ENCODE measurements around the gene NELFA.

The NELFA gene

DNA sequence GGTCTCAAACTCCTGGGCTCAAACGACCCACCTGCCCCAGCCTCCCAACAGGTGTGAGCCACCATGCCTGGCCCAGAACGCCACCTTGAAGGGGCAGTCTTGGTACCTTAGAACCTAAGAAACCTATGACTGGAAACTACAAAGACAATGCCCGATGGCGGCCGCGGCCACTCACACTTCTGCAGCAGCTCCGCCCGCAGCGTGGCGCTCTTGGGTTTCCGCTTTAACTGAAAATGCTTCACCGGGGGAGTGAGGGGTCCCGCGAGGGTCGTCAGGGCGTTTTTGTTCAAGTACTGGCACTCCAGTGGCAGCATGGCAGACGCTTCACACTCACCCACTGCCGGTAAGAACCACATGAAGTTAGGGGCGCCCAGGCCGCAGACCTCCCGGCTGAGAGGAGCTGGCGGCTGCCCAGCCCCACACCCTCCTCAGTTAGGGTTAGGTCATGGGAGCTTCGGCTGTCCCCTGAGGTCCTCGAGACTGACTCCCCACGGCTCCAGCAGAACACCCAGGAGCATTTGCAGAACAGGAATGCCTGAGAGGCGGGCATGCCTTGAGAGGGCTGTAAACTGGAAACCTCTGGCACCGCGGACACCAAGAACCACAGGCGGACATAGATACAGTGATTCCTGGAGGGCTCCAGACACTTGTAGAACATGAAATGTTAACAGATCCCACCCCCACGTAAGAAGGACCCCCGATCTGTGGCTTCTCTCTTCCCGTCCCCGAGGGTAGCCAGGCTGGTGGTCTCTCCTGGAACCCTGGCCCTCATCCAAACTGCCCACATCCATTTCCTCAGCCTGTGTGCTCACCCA is 19.0 kb downstream of the NELFA start:
- in situ Hi-C loops (cut with HindIII; ENCODE audit: low pct_ligation_motif_present, low sequenced_read_pairs) = no loop called here
- peaks cover 26% of the 10 kb centered on the region for H3K36me3 ChIP-seq (replicated peaks)

DNA sequence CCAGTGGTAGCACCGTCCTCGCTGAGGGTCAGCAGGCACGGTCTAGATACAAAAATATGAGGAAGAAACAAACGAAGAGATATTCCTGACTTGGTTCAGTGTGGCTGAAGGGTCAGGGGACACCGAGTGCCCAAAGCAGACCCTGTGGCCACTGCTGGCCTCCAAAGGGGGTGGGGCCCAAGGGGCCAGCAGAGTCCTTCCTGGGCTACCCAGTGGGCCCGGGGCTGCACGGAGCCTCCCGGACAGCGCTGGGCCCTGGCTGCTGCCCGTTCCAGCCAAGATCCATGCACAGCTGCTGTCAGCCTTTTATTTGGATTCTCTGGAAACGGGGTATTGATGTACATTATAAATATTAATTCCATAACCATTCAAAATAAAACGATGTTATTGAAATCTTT is 20.4 kb downstream of the NELFA start:
- no peak overlapping the region for H3K27ac ChIP-seq
- TF ChIP-seq, protein P1, sequence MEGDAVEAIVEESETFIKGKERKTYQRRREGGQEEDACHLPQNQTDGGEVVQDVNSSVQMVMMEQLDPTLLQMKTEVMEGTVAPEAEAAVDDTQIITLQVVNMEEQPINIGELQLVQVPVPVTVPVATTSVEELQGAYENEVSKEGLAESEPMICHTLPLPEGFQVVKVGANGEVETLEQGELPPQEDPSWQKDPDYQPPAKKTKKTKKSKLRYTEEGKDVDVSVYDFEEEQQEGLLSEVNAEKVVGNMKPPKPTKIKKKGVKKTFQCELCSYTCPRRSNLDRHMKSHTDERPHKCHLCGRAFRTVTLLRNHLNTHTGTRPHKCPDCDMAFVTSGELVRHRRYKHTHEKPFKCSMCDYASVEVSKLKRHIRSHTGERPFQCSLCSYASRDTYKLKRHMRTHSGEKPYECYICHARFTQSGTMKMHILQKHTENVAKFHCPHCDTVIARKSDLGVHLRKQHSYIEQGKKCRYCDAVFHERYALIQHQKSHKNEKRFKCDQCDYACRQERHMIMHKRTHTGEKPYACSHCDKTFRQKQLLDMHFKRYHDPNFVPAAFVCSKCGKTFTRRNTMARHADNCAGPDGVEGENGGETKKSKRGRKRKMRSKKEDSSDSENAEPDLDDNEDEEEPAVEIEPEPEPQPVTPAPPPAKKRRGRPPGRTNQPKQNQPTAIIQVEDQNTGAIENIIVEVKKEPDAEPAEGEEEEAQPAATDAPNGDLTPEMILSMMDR (IDR thresholded peaks at IDR 0.05; ENCODE audit: low read depth, low read length, missing control alignments) = no peak
- DNase-seq = no peak

More for the DNA sequence above, 19.0 kb downstream of the NELFA start:
- Histone ChIP-seq H3K27me3 (replicated peaks) (no peaks in the 10 kb centered on the region), H3K4me3 (ENCODE audit: low read depth, low read length) (no peak overlapping the region), H3K27ac (no peak overlapping the region)
- TF ChIP-seq, protein P1 (IDR thresholded peaks at IDR 0.05; ENCODE audit: low read depth, low read length, missing control alignments) = no peak
- DNase-seq = no peak

DNA sequence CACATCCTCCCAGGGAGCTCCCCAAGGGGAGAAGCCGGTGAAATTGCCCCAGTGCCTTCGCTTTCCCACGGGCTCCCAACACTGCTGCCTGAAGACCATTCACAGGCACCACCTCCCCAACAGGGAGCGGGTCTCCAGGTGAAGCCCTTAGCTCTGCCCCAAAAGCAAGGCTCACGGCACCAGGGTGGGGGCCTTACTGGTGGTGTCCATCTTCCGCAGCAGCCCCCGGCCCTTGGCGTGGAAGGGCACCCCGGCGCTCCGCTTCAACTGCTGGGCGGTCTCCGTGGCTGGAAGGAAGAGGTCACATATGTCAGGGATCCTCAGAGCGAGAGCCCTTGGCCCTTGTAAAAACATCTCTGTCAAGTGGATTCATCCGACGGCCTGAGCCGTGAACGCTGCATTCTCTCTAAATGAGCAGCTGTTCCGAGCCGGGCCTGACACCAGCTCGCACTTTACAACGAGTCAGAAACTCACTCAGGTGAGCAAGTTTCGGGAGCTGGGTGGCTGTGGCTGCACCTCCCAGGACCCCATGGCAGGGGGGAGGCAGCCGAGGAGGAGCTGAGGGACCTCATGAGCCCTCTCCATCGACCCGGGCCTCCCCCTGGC is 20.9 kb downstream of the NELFA start:
- no peaks in the 10 kb centered on the region for H3K27me3 ChIP-seq (replicated peaks)
- TF ChIP-seq, protein P1 (IDR thresholded peaks at IDR 0.05; ENCODE audit: low read depth, low read length, missing control alignments) = no peak
- no peak overlapping the region for H3K27ac ChIP-seq
- no peak overlapping the region for H3K4me3 ChIP-seq (ENCODE audit: low read depth, low read length)
- in situ Hi-C loops (cut with HindIII; ENCODE audit: low pct_ligation_motif_present, low sequenced_read_pairs) = no loop called here
- DNase-seq = no peak
- peaks cover 43% of the 10 kb centered on the region for H3K36me3 ChIP-seq (replicated peaks)

More for the DNA sequence above, 20.4 kb downstream of the NELFA start:
- no peaks in the 10 kb centered on the region for H3K27me3 ChIP-seq (replicated peaks)
- H3K36me3 ChIP-seq (replicated peaks) = peaks cover 38% of the 10 kb centered on the region
- H3K4me3 ChIP-seq (ENCODE audit: low read depth, low read length) = no peak overlapping the region
- in situ Hi-C loops (cut with HindIII; ENCODE audit: low pct_ligation_motif_present, low sequenced_read_pairs) = no loop called here

DNA sequence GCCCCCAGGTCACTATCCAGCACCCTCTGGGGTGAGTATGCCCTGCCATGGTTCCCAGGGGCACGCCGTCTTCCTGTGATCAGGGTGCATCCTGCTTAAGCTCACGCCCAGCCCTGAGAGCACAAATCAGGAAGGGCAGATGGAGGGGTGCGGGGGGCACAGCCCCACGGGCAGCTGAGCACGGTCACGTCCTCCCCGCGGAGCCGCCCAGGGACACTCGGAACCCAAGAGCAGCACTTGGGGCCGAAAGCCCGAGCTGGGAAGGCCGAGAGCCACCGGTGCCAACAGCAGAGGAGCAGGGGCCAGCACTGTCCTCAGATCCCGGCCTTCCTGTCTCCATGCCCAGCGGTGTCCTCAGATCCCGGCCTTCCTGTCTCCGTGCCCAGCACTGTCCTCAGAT is 21.5 kb downstream of the NELFA start:
- H3K36me3 ChIP-seq (replicated peaks) = peaks cover 48% of the 10 kb centered on the region
- H3K27ac ChIP-seq = no peak overlapping the region
- TF ChIP-seq, protein P1 (IDR thresholded peaks at IDR 0.05; ENCODE audit: low read depth, low read length, missing control alignments) = no peak
- H3K4me3 ChIP-seq (ENCODE audit: low read depth, low read length) = no peak overlapping the region
- DNase-seq = no peak
- in situ Hi-C loops (cut with HindIII; ENCODE audit: low pct_ligation_motif_present, low sequenced_read_pairs) = no loop called here
- H3K27me3 ChIP-seq (replicated peaks) = no peaks in the 10 kb centered on the region

DNA sequence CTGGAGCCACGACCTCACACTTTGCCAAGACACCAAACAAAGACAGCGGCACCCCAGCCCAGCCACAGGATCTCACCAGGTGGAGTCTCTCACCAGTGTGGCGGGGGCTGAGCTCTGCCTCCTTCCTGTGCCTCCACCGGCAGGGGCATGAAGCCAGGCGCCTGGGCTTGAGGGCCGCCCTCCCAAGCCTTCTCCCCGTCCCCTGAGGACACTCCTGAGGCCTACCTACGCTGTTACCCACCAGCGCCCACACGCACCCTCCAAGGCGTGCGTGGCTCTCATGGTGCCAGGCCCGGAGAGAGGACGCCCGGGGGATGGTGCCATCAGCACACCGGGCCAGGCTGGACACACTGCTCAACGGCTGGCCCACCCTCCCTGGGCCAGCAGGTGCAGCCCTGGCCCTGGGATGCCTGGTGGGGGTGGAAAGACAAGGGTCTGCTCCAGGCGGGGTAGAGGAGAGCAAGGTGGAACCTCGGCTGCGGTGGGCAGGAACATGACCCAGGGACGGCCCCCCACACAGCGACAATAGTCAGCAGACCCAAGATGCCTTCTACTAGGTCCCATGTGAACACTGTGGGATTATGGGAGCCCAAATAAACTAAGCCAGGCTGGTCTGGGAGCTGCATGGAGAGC is 22.1 kb downstream of the NELFA start:
- H3K36me3 ChIP-seq (replicated peaks) = peaks cover 48% of the 10 kb centered on the region
- TF ChIP-seq, protein P1 (IDR thresholded peaks at IDR 0.05; ENCODE audit: low read depth, low read length, missing control alignments) = no peak
- in situ Hi-C loops (cut with HindIII; ENCODE audit: low pct_ligation_motif_present, low sequenced_read_pairs) = no loop called here
- no peak overlapping the region for H3K27ac ChIP-seq
- no peak for DNase-seq
- H3K27me3 ChIP-seq (replicated peaks) = no peaks in the 10 kb centered on the region
- H3K4me3 ChIP-seq (ENCODE audit: low read depth, low read length) = no peak overlapping the region

Data from brain microvascular endothelial cell (primary cell).